HG03175 (cell line): ENCODE measurements around the gene HBE1.
A peak's percentile ranks its signal among the peaks of the same experiment; 100 is the strongest.
"Not testable (repeated sequence)": the region's sequence is repeated elsewhere in the genome, so short reads cannot be mapped to it uniquely, and the experiment has no call there.

ENCODE experiments used
- ATAC-seq: cut with Tn5 transposase; IDR thresholded peaks from one replicate; pipeline ENCODE4 v1.9.1; 2021; ENCODE audit warnings: mild to moderate bottlenecking, moderate library complexity; ENCODE audit not compliant: unreplicated experiment

HBE1 gene

GRCh38 chr11:5286351-5286750 lies 16.6 kb upstream of the HBE1 start:
- no peak for ATAC-seq

DNA sequence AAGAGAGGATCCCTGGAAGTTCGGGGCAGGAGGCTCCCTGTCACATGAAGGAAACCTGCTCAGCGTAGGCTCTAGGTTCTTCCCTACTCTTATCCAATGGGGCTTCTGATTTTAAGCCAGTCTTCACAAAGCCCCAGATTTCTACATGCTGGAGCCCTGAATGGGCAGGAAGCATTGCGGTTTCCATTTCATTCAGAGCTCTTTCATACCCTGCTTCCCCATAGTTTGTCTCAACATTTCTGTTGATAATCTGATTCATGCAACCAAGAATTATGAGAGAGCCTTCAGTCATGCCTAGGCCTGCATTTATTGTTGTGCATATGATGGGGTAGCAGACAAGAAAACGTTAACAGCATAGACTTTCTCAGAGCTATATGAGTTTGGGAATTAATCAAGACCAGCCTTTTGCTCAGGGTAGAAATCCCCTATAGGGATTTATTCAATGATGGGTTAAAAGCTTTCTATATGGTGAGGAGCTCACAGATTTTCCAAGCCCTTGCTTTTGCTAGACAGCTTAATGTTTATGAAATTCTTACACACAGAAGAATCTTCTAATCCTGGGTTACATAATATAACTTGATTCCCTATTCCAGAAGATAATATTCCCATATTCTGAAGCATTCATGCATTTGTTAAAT lies 16.1 kb upstream of the HBE1 start:
- no peak for ATAC-seq

GRCh38 chr11:5284637-5285036 lies 14.9 kb upstream of the HBE1 start:
- ATAC-seq, result no peak

- ATAC-seq, result no peak
Observed at GRCh38 chr11:5283882-5284281, 14.1 kb upstream of the HBE1 start.

DNA sequence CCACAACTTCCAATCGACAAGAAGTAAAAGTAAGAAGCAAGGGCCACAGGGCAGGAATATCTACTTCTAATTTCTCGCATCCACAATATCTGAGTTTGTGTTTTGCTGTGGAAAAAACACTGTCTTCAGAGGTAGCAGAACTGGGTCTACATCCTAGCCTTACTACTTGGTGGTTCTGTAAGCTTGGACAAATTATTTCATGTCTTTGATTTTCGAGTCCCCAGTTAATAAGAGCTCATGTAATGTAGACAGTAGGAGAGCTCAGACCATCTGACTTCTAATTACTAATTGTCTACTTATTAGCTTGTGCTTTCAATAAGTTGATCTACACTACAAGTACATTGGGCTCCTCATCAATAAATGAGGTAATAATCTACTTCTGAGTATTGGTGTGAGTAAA lies 13.3 kb upstream of the HBE1 start:
- ATAC-seq, result no peak

GRCh38 chr11:5282628-5283027 lies 12.9 kb upstream of the HBE1 start:
- no peak for ATAC-seq

DNA sequence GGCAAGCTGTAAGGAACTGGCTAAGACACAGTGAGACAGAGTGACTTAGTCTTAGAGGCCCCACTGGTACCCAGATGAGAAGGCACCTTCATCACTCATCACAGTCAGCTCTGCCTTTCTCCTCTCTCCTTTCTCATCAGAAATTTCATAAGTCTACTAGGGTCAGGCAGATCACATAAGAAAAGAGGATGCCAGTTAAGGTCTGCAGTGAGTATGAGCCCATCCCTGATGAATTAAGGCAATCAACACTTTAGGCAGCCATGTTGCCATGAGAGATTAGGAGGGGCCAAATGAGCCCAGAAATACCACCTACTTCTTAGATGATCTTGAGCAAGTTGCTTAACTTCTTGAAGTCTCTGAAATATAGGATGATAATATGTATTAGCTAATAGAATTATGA lies 11.9 kb upstream of the HBE1 start:
- no peak for ATAC-seq

- ATAC-seq, result peak; percentile 95
Observed at GRCh38 chr11:5280582-5281102, 10.9 kb upstream of the HBE1 start.

DNA sequence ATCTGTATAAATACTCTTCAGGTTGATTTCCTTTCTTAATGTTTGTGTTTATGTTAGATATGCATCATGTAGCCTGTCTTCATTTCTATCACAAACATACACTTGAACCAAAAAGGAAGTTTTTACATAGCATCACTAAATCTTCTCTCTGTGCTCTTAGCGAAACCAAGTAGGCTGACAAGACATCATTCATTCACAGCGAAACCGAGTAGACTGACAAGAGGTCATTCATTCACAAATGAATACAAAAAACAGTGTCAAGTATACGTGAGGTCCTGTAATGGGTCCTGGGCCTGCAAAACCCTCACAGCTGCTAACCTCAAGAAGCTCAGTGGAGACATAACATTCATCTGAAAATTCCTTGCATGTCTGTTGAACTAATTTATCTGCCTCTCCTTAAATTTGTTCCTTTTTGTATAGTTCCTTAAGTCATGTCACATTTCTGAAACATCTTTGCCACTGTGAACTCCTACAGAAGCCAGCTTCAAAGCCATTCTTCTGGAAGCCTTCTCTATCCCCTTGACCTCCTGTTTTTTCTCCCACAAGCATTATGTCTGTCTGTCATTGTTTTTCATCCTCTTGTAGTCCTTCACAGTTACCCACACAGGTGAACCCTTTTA lies 9.8 kb upstream of the HBE1 start:
- no peak for ATAC-seq

GRCh38 chr11:5277807-5278382 lies 8.2 kb upstream of the HBE1 start:
- ATAC-seq, result peak; percentile 48

DNA sequence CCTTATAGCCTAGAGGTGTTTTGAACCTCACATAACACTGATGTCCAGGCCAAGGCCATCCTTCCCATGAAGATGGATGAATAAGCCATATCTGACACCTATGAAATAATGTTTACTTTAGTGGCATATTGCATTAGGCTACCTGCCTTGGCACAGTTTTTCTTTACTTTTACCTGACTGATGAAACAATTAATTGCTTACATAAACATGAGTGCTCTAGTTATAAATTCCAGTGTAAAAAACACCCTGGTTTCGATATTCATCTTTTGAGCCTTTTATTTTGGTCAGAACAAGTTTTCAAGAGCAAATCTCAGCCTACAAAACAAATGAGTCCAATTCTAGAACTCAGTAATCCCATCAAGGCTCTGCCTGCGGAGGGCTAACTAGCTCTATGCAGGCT lies 7.0 kb upstream of the HBE1 start:
- no peak for ATAC-seq

- ATAC-seq, result no peak
Observed at GRCh38 chr11:5275369-5276110, 5.8 kb upstream of the HBE1 start.

DNA sequence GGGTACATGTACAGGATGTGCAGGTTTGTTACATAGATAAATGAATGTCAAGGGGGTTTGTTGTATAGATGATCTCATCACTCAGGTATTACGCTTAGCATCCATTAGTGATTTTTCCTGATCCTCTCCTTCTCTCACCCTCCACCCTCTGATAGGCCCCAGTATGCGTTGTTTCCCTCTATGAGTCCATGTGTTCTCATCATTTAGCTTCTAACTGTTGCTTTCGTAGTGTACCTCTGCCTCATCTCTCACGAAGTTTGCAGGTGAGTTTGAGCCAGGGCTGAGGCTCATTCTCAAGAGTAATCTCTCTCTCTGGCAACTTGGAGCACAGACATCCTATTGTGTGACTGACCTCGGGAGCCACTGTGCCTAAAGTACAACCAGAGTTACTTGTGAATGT lies 4.7 kb upstream of the HBE1 start:
- no peak for ATAC-seq

- no peak for ATAC-seq
Observed at GRCh38 chr11:5272395-5273017, 2.8 kb upstream of the HBE1 start.

GRCh38 chr11:5267033-5267563 lies 2.6 kb downstream of the HBE1 start:
- ATAC-seq, result no peak

DNA sequence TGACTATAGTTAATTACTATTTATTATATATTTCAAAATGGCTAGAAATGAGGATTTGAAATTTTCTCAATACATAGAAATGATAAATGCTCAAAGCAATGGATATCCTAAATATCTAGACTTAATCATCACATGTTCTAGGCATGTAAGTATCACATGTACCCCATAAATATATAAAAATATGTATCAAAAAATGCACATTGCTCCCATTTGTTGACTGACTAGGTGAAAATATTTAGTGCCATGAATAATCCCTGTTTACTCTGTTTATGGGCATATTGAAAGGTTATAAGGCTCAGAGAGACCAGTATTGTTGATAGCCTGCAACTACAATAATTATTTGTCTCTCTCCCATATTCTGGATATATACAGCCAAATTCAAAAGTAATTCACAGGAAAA lies 3.1 kb downstream of the HBE1 start:
- ATAC-seq, result no peak

DNA sequence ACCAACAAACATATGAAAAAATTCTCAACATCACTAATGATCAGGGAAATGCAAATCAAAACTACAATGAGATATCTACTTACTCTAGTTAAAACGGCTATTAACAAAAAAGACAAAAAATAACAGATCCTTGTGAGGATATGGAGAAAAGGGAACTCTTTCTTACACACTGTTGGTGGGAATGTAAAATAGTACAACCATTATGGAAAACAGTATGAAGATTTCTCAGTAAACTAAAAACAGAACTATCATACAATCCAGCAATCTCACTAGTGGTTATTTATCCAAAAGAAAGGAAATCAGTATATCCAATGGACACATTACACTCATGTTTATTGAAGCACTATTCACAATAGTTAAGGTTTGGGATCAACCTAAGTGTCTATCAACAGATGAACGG lies 3.9 kb downstream of the HBE1 start:
- no peak for ATAC-seq

GRCh38 chr11:5258543-5259262 lies 11.0 kb downstream of the HBE1 start:
- no peak for ATAC-seq

GRCh38 chr11:5257296-5257695 lies 12.4 kb downstream of the HBE1 start:
- no peak for ATAC-seq

- ATAC-seq, result not testable (repeated sequence)
Observed at GRCh38 chr11:5254646-5255413, 14.9 kb downstream of the HBE1 start, which contains the start of gene HBG2. TSS of gene HBG2 (minus strand) at chr11:5254781. CDS start at chr11:5254728, 53 bp downstream.
